ENCODE results near the gene CTIF. TPM values are rescaled to one million over a fixed set of nuclear protein-coding genes. Genes with fewer than 3 reads are reported as not detected.

Gene CTIF
- total and polyA plus RNA-seq, 2 donors, result 1.7 to 11.3 TPM

GRCh38 chr18:48814490-48815178, 275.8 kb downstream of the CTIF start:
- no peak for DNase-seq (ENCODE audit: low read depth in 6 of 9, low spot score in 9 of 9)
- H3K27ac ChIP-seq (ENCODE audit: low read depth in 1 of 2, low read length in 1 of 2), result no peak overlapping the region
- no peaks in the 10 kb centered on the region for H3K4me1 ChIP-seq (ENCODE audit: control insufficient read depth in 2 of 2, insufficient read depth in 2 of 2, low read length in 2 of 2)
- WGBS, result 97% methylated on average over 5 of the region's 5 CpGs
- H3K9me3 ChIP-seq (ENCODE audit: control insufficient read depth in 2 of 2, insufficient read depth in 1 of 2, low read length in 1 of 2), result no peaks in the 10 kb centered on the region
- no peak overlapping the region for H3K4me3 ChIP-seq (ENCODE audit: low read length in 2 of 2)
- H3K27me3 ChIP-seq (ENCODE audit: control insufficient read depth in 2 of 2, insufficient read depth in 1 of 2, low read length in 1 of 2), result no peaks in the 10 kb centered on the region
- no peaks in the 10 kb centered on the region for H3K36me3 ChIP-seq (ENCODE audit: control insufficient read depth in 2 of 2, insufficient read depth in 2 of 2, low read length in 1 of 2)

DNA sequence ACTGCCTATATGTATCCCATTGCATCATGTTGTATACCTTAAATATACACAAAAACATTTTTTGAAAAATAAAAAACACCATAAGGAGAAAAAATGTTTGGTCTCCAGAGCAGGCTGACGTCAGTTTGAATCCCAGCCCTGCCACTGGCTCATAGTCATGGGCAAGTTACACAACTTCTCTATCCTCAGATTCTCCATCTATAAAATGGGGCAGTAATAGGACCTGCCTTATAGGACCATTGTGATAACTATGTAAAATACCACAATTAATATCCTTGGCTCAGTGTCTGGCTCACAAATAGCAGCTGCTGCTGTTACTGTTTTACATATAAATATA, 276.3 kb downstream of the CTIF start:
- H3K4me3 ChIP-seq (ENCODE audit: low read length in 2 of 2), result no peak overlapping the region
- no peaks in the 10 kb centered on the region for H3K36me3 ChIP-seq (ENCODE audit: control insufficient read depth in 2 of 2, insufficient read depth in 2 of 2, low read length in 1 of 2)
- no peak for DNase-seq (ENCODE audit: low read depth in 6 of 9, low spot score in 9 of 9)
- WGBS, result 97% methylated on average over 1 of the region's 1 CpG
- H3K4me1 ChIP-seq (ENCODE audit: control insufficient read depth in 2 of 2, insufficient read depth in 2 of 2, low read length in 2 of 2), result no peaks in the 10 kb centered on the region
- no peaks in the 10 kb centered on the region for H3K27me3 ChIP-seq (ENCODE audit: control insufficient read depth in 2 of 2, insufficient read depth in 1 of 2, low read length in 1 of 2)
- no peak overlapping the region for H3K27ac ChIP-seq (ENCODE audit: low read depth in 1 of 2, low read length in 1 of 2)
- H3K9me3 ChIP-seq (ENCODE audit: control insufficient read depth in 2 of 2, insufficient read depth in 1 of 2, low read length in 1 of 2), result no peaks in the 10 kb centered on the region

DNA sequence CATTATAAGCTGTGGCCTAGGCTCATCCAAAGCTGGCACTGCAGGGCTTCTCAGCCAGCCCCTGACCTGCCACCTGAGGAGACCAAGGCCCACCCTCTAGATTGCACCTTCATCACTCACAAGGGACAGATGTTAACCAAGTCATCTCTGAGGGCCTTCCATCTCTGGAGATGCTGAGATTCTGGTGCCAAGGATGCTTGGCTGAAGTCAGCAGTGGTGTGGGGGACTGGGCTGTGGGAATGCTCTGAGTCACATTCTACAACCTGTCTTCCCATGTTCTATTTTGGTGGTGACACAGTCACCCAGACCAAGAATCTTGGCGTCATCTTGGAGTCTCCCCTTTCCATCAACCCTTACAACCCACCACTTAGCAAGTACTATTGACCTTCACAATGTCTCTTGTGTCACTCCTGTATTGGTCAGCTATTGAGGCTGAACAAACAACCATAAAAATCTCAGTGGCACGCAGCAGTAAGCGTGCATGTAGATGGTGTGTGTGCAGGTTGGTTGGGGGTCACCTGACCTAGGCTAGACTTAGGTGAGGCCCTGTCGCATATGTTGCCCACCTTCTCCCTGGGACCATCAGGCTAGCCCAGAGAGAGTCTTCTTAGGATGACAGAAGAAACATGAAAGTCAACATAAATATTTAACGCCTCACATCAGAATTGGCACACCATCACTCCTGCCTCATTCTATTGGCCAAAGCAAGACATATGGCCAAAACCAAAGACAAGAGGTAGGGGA, 276.9 kb downstream of the CTIF start:
- DNase-seq (ENCODE audit: low read depth in 6 of 9, low spot score in 9 of 9), result no peak
- no peaks in the 10 kb centered on the region for H3K36me3 ChIP-seq (ENCODE audit: control insufficient read depth in 2 of 2, insufficient read depth in 2 of 2, low read length in 1 of 2)
- WGBS, result 87% methylated on average over 5 of the region's 5 CpGs
- no peaks in the 10 kb centered on the region for H3K27me3 ChIP-seq (ENCODE audit: control insufficient read depth in 2 of 2, insufficient read depth in 1 of 2, low read length in 1 of 2)
- H3K9me3 ChIP-seq (ENCODE audit: control insufficient read depth in 2 of 2, insufficient read depth in 1 of 2, low read length in 1 of 2), result no peaks in the 10 kb centered on the region
- H3K4me1 ChIP-seq (ENCODE audit: control insufficient read depth in 2 of 2, insufficient read depth in 2 of 2, low read length in 2 of 2), result no peaks in the 10 kb centered on the region
- H3K27ac ChIP-seq (ENCODE audit: low read depth in 1 of 2, low read length in 1 of 2), result no peak overlapping the region
- H3K4me3 ChIP-seq (ENCODE audit: low read length in 2 of 2), result no peak overlapping the region

DNA sequence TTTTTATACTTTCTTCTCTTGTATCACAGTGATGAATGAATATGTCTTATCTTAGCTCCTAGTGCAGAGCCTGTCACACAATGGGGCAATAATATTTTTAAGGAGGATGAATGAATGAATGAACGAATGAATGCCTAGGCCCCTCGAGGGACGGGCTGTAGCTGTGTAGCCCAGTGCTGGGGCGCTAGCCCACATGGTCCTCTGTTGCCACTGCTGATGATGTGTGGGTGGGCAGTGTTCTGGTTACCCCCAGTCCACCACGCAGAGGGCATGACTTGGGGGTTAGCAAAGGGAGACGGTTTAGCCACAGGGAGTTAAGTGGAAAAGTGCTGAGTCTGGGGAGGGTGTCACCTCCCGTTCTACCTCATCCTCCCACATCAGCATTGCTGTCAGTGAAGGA, 277.7 kb downstream of the CTIF start:
- Histone ChIP-seq H3K27ac (ENCODE audit: low read depth in 1 of 2, low read length in 1 of 2) (no peak overlapping the region), H3K36me3 (ENCODE audit: control insufficient read depth in 2 of 2, insufficient read depth in 2 of 2, low read length in 1 of 2) (no peaks in the 10 kb centered on the region), H3K9me3 (ENCODE audit: control insufficient read depth in 2 of 2, insufficient read depth in 1 of 2, low read length in 1 of 2) (no peaks in the 10 kb centered on the region), H3K4me1 (ENCODE audit: control insufficient read depth in 2 of 2, insufficient read depth in 2 of 2, low read length in 2 of 2) (no peaks in the 10 kb centered on the region), H3K27me3 (ENCODE audit: control insufficient read depth in 2 of 2, insufficient read depth in 1 of 2, low read length in 1 of 2) (no peaks in the 10 kb centered on the region), H3K4me3 (ENCODE audit: low read length in 2 of 2) (no peak overlapping the region)
- 84% methylated on average over 7 of the region's 7 CpGs for WGBS
- DNase-seq (ENCODE audit: low read depth in 6 of 9, low spot score in 9 of 9), result no peak

- H3K4me3 ChIP-seq (ENCODE audit: low read length in 2 of 2), result no peak overlapping the region
- no peaks in the 10 kb centered on the region for H3K9me3 ChIP-seq (ENCODE audit: control insufficient read depth in 2 of 2, insufficient read depth in 1 of 2, low read length in 1 of 2)
- H3K27ac ChIP-seq (ENCODE audit: low read depth in 1 of 2, low read length in 1 of 2), result no peak overlapping the region
- no peaks in the 10 kb centered on the region for H3K27me3 ChIP-seq (ENCODE audit: control insufficient read depth in 2 of 2, insufficient read depth in 1 of 2, low read length in 1 of 2)
- DNase-seq (ENCODE audit: low read depth in 6 of 9, low spot score in 9 of 9), result no peak
- H3K36me3 ChIP-seq (ENCODE audit: control insufficient read depth in 2 of 2, insufficient read depth in 2 of 2, low read length in 1 of 2), result no peaks in the 10 kb centered on the region
- H3K4me1 ChIP-seq (ENCODE audit: control insufficient read depth in 2 of 2, insufficient read depth in 2 of 2, low read length in 2 of 2), result no peaks in the 10 kb centered on the region
- 91% methylated on average over 17 of the region's 17 CpGs for WGBS
Observed at GRCh38 chr18:48817021-48817461, 278.2 kb downstream of the CTIF start.

DNA sequence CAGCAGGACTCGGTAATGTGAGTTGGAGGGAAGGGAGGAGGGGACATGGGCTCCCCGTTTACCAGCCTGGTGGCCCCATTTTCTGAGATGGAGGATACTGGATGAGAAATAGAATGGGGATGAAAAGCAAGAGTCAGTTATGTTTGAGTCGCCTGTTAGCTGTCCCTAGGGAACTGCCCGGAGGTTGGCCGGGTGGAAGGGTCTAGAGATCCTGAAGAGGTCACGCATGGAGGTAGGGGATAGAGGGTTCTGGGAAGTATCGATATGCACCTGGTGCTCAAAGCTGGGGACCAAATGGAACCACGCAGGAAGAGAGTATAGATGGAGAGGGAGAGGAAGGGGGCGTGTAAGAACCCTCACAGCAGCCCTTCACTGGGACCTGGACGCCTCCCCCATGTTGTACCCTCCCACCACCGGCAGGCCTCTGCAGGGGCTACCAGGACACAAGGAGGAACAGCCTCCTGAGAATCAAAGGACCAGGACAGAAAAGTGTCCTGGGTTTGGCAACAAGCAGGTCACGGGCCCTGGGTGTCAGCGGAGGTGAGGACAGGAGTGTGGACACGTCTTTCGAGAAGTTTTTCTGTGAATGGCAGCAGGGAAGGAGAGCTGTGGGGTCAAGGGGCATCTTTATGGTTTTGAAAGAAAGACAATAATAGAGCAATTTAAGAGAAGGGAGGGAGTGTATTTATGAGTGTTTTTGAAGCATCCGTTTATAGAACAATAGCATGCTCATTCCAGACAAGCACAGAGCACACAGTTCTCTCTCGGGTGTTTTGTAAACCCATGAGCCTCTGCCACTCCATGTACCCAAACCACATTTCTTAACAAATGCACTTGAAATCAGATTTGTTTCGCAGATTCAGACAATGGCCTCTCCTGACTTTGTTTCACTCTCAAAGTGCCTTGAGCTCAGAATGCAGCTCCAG, 279.8 kb downstream of the CTIF start:
- Histone ChIP-seq H3K36me3 (ENCODE audit: control insufficient read depth in 2 of 2, insufficient read depth in 2 of 2, low read length in 1 of 2) (no peaks in the 10 kb centered on the region), H3K9me3 (ENCODE audit: control insufficient read depth in 2 of 2, insufficient read depth in 1 of 2, low read length in 1 of 2) (no peaks in the 10 kb centered on the region), H3K27me3 (ENCODE audit: control insufficient read depth in 2 of 2, insufficient read depth in 1 of 2, low read length in 1 of 2) (no peaks in the 10 kb centered on the region), H3K4me1 (ENCODE audit: control insufficient read depth in 2 of 2, insufficient read depth in 2 of 2, low read length in 2 of 2) (no peaks in the 10 kb centered on the region), H3K4me3 (ENCODE audit: low read length in 2 of 2) (no peak overlapping the region), H3K27ac (ENCODE audit: low read depth in 1 of 2, low read length in 1 of 2) (no peak overlapping the region)
- WGBS, result 95% methylated on average over 18 of the region's 18 CpGs
- no peak for DNase-seq (ENCODE audit: low read depth in 6 of 9, low spot score in 9 of 9)

DNA sequence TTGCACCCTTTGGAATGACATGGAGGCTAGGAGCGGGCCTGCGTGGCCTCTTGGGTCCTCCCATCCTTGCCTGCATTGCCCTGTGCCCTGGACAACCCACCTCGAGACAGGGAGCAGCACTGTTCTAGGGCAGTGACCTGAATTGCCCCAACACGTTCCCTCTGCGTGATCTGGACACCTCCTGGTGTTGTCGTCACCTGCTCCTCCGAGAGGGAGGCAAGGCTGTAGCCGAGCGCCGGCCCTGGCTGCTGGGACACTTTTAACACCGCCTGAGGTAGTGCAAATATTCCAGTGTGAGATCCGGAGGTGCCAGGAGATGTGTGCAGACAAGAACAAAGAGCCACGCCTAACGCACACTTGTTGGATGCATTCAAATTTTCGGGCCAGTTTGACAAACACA, 280.4 kb downstream of the CTIF start:
- Histone ChIP-seq H3K9me3 (ENCODE audit: control insufficient read depth in 2 of 2, insufficient read depth in 1 of 2, low read length in 1 of 2) (no peaks in the 10 kb centered on the region), H3K27ac (ENCODE audit: low read depth in 1 of 2, low read length in 1 of 2) (no peak overlapping the region), H3K4me3 (ENCODE audit: low read length in 2 of 2) (no peak overlapping the region), H3K27me3 (ENCODE audit: control insufficient read depth in 2 of 2, insufficient read depth in 1 of 2, low read length in 1 of 2) (no peaks in the 10 kb centered on the region), H3K36me3 (ENCODE audit: control insufficient read depth in 2 of 2, insufficient read depth in 2 of 2, low read length in 1 of 2) (no peaks in the 10 kb centered on the region), H3K4me1 (ENCODE audit: control insufficient read depth in 2 of 2, insufficient read depth in 2 of 2, low read length in 2 of 2) (no peaks in the 10 kb centered on the region)
- DNase-seq (ENCODE audit: low read depth in 6 of 9, low spot score in 9 of 9), result no peak
- WGBS, result 95% methylated on average over 15 of the region's 15 CpGs

GRCh38 chr18:48819781-48820482, 281.1 kb downstream of the CTIF start:
- H3K4me3 ChIP-seq (ENCODE audit: low read length in 2 of 2), result no peak overlapping the region
- no peaks in the 10 kb centered on the region for H3K9me3 ChIP-seq (ENCODE audit: control insufficient read depth in 2 of 2, insufficient read depth in 1 of 2, low read length in 1 of 2)
- no peaks in the 10 kb centered on the region for H3K36me3 ChIP-seq (ENCODE audit: control insufficient read depth in 2 of 2, insufficient read depth in 2 of 2, low read length in 1 of 2)
- no peaks in the 10 kb centered on the region for H3K27me3 ChIP-seq (ENCODE audit: control insufficient read depth in 2 of 2, insufficient read depth in 1 of 2, low read length in 1 of 2)
- no peaks in the 10 kb centered on the region for H3K4me1 ChIP-seq (ENCODE audit: control insufficient read depth in 2 of 2, insufficient read depth in 2 of 2, low read length in 2 of 2)
- 98% methylated on average over 11 of the region's 11 CpGs for WGBS
- DNase-seq (ENCODE audit: low read depth in 6 of 9, low spot score in 9 of 9), result no peak
- H3K27ac ChIP-seq (ENCODE audit: low read depth in 1 of 2, low read length in 1 of 2), result no peak overlapping the region

All from thymus (tissue), 11 donors.